ENCODE data around the gene GRIN1. TPM values are rescaled to one million over a fixed set of nuclear protein-coding genes. Genes with fewer than 3 reads are reported as not detected.

Gene GRIN1
- total and polyA plus RNA-seq, 2 donors (not counting 1 experiment from before 2014, with no cell fraction given) = 0.04 TPM; not detected in 1

- no peak for DNase-seq
- no peak overlapping the region for H3K4me2 ChIP-seq (replicated peaks; ENCODE audit: low read depth, low read length, poor library complexity, severe bottlenecking)
- no peak for ATAC-seq (ENCODE audit: low read depth)
- CTCF ChIA-PET = no interaction called here
- no peak overlapping the region for H3K4me3 ChIP-seq (ENCODE audit: control extremely low read depth in 1 of 5, extremely low read depth in 1 of 5, insufficient read depth in 1 of 5, low read depth in 2 of 5, low read length in 4 of 5)
- POLR2A ChIA-PET = interaction anchor here (1.0 kb wide), 1 partner anchor 22 kb away, joined by 3 read pairs; no protein-coding TSS in a partner anchor
- H3K9me3 ChIP-seq (ENCODE audit: control extremely low read depth in 1 of 3, control insufficient read depth in 2 of 3, insufficient read depth in 1 of 3, low read length in 2 of 3) = no peaks in the 10 kb centered on the region
- H3K4me1 ChIP-seq (ENCODE audit: control insufficient read depth in 2 of 2, insufficient read depth in 2 of 2, low read length in 2 of 2) = peaks cover 0 to 2% of the 10 kb centered on the region in 2 donors
- no peak overlapping the region for H3K27ac Mint-ChIP-seq
- peaks cover 15% of the 10 kb centered on the region for H3K79me2 ChIP-seq (ENCODE audit: control insufficient read depth, insufficient read depth, low read length)
- peaks cover 11% of the 10 kb centered on the region for H4K20me1 ChIP-seq (ENCODE audit: control insufficient read depth, insufficient read depth, low read length, poor library complexity, severe bottlenecking)
- H3K27ac ChIP-seq (ENCODE audit: low read length in 2 of 2) = no peak overlapping the region
- no peak overlapping the region for H3K9ac ChIP-seq (ENCODE audit: low read length)
- H3K27me3 ChIP-seq (replicated peaks in 1 of 4; ENCODE audit: control extremely low read depth in 1 of 4, control insufficient read depth in 3 of 4, insufficient read depth in 4 of 4, low read length in 3 of 4) = no peaks in the 10 kb centered on the region
- TF ChIP-seq CTCF (IDR thresholded peaks at IDR 0.05) = no peak
- no peak for TF ChIP-seq EZH2 (IDR thresholded peaks at IDR 0.05; ENCODE audit: borderline replicate concordance, insufficient read depth, low read depth, low read length, poor library complexity, severe bottlenecking)
- H2AFZ ChIP-seq (ENCODE audit: insufficient read depth, low read depth, low read length, poor library complexity, severe bottlenecking) = no peak overlapping the region
- WGBS (ENCODE audit: insufficient coverage) = 97% methylated on average over 14 of the region's 17 CpGs
- H3K4me3 Mint-ChIP-seq = no peak overlapping the region
- H3K36me3 ChIP-seq (replicated peaks in 1 of 2; ENCODE audit: control extremely low read depth in 1 of 2, control insufficient read depth in 1 of 2, extremely low read depth in 1 of 2, insufficient read depth in 2 of 2, low read length in 1 of 2) = peaks cover 0 to 87% of the 10 kb centered on the region in 2 experiments
- H3K27me3 Mint-ChIP-seq = no peaks in the 10 kb centered on the region
- intact Hi-C loops (cut with micrococcal nuclease) = no loop called here
- no peaks in the 10 kb centered on the region for H3K9me3 Mint-ChIP-seq (ENCODE audit: insufficient read depth)
- peaks cover 4% of the 10 kb centered on the region for H3K4me1 Mint-ChIP-seq
Observed at GRCh38 chr9:137107982-137108381, 31.0 kb upstream of the GRIN1 start.

GRCh38 chr9:137108608-137109249 lies 30.2 kb upstream of the GRIN1 start:
- TF ChIP-seq EZH2 (IDR thresholded peaks at IDR 0.05; ENCODE audit: borderline replicate concordance, insufficient read depth, low read depth, low read length, poor library complexity, severe bottlenecking) = no peak
- ATAC-seq (ENCODE audit: low read depth) (no peak), DNase-seq (no peak)
- 91% methylated on average over 29 of the region's 29 CpGs for WGBS (ENCODE audit: insufficient coverage)
- Histone ChIP-seq H3K9ac (ENCODE audit: low read length) (no peak overlapping the region), H3K27me3 (replicated peaks in 1 of 4; ENCODE audit: control extremely low read depth in 1 of 4, control insufficient read depth in 3 of 4, insufficient read depth in 4 of 4, low read length in 3 of 4) (no peaks in the 10 kb centered on the region), H3K4me2 (replicated peaks; ENCODE audit: low read depth, low read length, poor library complexity, severe bottlenecking) (no peak overlapping the region), H2AFZ (ENCODE audit: insufficient read depth, low read depth, low read length, poor library complexity, severe bottlenecking) (no peak overlapping the region), H3K36me3 (replicated peaks in 1 of 2; ENCODE audit: control extremely low read depth in 1 of 2, control insufficient read depth in 1 of 2, extremely low read depth in 1 of 2, insufficient read depth in 2 of 2, low read length in 1 of 2) (peaks cover 0 to 80% of the 10 kb centered on the region in 2 experiments), H4K20me1 (ENCODE audit: control insufficient read depth, insufficient read depth, low read length, poor library complexity, severe bottlenecking) (peaks cover 17% of the 10 kb centered on the region), H3K4me1 (ENCODE audit: control insufficient read depth in 2 of 2, insufficient read depth in 2 of 2, low read length in 2 of 2) (peaks cover 3 to 9% of the 10 kb centered on the region in 2 donors), H3K9me3 (ENCODE audit: control extremely low read depth in 1 of 3, control insufficient read depth in 2 of 3, insufficient read depth in 1 of 3, low read length in 2 of 3) (no peaks in the 10 kb centered on the region), H3K79me2 (ENCODE audit: control insufficient read depth, insufficient read depth, low read length) (peaks cover 17% of the 10 kb centered on the region), H3K4me3 (ENCODE audit: control extremely low read depth in 1 of 5, extremely low read depth in 1 of 5, insufficient read depth in 1 of 5, low read depth in 2 of 5, low read length in 4 of 5) (no peak overlapping the region), H3K27ac (ENCODE audit: low read length in 2 of 2) (no peak overlapping the region)
- Mint-ChIP-seq H3K27ac (no peak overlapping the region), H3K4me1 (peaks cover 10% of the 10 kb centered on the region), H3K9me3 (ENCODE audit: insufficient read depth) (no peaks in the 10 kb centered on the region), H3K27me3 (no peaks in the 10 kb centered on the region), H3K4me3 (no peak overlapping the region)
- ChIA-PET CTCF (no interaction called here), POLR2A (interaction anchor here (1.0 kb wide), 1 partner anchor 21 kb away, joined by 3 read pairs; no protein-coding TSS in a partner anchor)
- intact Hi-C loops (cut with micrococcal nuclease) = no loop called here
